Endothelial cell of umbilical vein (primary cell): ENCODE data around the gene RUVBL1.

Source experiments
- CTCF ChIP-seq, 2 donors: IDR thresholded peaks; 1 replicate in 1 of 2; 2 replicates in 1 of 2; pipeline ENCODE4 v1.5.1; 2011; ENCODE audit warnings: low read length in 2 of 2, mild to moderate bottlenecking in 2 of 2, moderate library complexity in 2 of 2, control low read depth in 1 of 2, inconsistent platforms in 1 of 2, low read depth in 1 of 2; ENCODE audit not compliant: insufficient read depth in 1 of 2; ENCODE audit errors: extremely low read depth in 1 of 2
- EZH2 ChIP-seq: IDR thresholded peaks from 2 replicates; pipeline ENCODE4 v1.6.1; 2012; ENCODE audit warnings: borderline replicate concordance, low read depth, mild to moderate bottlenecking, moderate library complexity, low read length, inconsistent platforms; ENCODE audit not compliant: severe bottlenecking
- POLR2A ChIP-seq: IDR thresholded peaks from 2 replicates; pipeline ENCODE4 v1.6.1; 2012; ENCODE audit warnings: low read depth, mild to moderate bottlenecking, control low read depth, low read length
- POLR2AphosphoS5 ChIP-seq: IDR thresholded peaks from 2 replicates; pipeline ENCODE4 v1.6.1; 2012; ENCODE audit warnings: low read depth, mild to moderate bottlenecking, control low read depth, low read length, moderate library complexity; ENCODE audit not compliant: insufficient read depth

- TF ChIP-seq CTCF (IDR thresholded peaks at IDR 0.05; ENCODE audit: extremely low read depth in 1 of 2, insufficient read depth in 1 of 2, low read depth in 1 of 2, low read length in 2 of 2) (no peak), POLR2AphosphoS5 (no peak), POLR2A (no peak), EZH2 (no peak)
Measured at GRCh38 chr3:128144512-128145187, 21.0 kb upstream of the RUVBL1 start.
